Uterus (tissue), 2 donors: ENCODE results near the gene UNC119B.
"Not testable (repeated sequence)": the region's sequence is repeated elsewhere in the genome, so short reads cannot be mapped to it uniquely, and the experiment has no call there.

Experiments
- POLR2A ChIP-seq, 2 donors: fragments of 450-650 bp; IDR thresholded peaks; one replicate each; pipeline ENCODE4 v1.6.1; 2016; ENCODE audit warnings: antibody characterized with exemption in 2 of 2, mild to moderate bottlenecking in 1 of 2, moderate library complexity in 1 of 2
- TF ChIP-seq, protein P1 (sequence below), 4 experiments: fragments of 200-600 bp in 2 of 4; fragments of 450-650 bp in 2 of 4; sonication (generic) in 2 of 4; IDR thresholded peaks; one replicate each; pipeline ENCODE4 v1.5.1; 2016 to 2019; ENCODE audit warnings: antibody characterized with exemption in 4 of 4, mild to moderate bottlenecking in 2 of 4, moderate library complexity in 1 of 4

DNA sequence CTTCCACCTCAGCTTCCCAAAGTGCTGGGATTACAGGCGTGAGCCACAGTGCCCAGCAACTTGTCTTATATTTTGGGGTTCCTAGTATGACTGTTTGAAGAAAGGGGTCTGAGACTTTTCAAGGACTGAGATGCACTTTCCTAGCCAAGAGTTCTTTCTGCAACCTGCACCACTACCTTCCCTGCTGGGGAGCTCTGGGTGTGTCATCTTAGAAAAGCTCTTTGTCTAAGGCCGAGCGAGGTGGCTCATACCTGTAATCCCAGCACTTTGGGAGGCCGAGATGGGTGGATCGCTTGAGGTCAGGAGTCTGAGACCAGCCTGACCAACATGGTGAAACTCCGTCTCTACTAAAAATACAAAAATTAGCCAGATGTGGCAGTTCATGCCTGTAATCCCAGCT, 40.0 kb upstream of the UNC119B start:
- TF ChIP-seq, protein P1, sequence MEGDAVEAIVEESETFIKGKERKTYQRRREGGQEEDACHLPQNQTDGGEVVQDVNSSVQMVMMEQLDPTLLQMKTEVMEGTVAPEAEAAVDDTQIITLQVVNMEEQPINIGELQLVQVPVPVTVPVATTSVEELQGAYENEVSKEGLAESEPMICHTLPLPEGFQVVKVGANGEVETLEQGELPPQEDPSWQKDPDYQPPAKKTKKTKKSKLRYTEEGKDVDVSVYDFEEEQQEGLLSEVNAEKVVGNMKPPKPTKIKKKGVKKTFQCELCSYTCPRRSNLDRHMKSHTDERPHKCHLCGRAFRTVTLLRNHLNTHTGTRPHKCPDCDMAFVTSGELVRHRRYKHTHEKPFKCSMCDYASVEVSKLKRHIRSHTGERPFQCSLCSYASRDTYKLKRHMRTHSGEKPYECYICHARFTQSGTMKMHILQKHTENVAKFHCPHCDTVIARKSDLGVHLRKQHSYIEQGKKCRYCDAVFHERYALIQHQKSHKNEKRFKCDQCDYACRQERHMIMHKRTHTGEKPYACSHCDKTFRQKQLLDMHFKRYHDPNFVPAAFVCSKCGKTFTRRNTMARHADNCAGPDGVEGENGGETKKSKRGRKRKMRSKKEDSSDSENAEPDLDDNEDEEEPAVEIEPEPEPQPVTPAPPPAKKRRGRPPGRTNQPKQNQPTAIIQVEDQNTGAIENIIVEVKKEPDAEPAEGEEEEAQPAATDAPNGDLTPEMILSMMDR (IDR thresholded peaks at IDR 0.05) = not testable (repeated sequence)
- TF ChIP-seq POLR2A (IDR thresholded peaks at IDR 0.05) = not testable (repeated sequence)
